Colonic mucosa (tissue), 4 donors: Measurements from ENCODE around the gene AFM. TPM values are rescaled to one million over a fixed set of nuclear protein-coding genes. Genes with fewer than 3 reads are reported as not detected.

Experiments used
- DNase-seq: peaks from one replicate; pipeline ENCODE4 v3.0.0-alpha.2; 2020
- H3K27ac ChIP-seq: fragments of 200-600 bp; one replicate; pipeline ENCODE4 v1.8.0; 2021
- H3K27me3 ChIP-seq: fragments of 200-600 bp; one replicate; pipeline ENCODE4 v1.8.0; 2021
- H3K36me3 ChIP-seq: fragments of 200-600 bp; one replicate; pipeline ENCODE4 v1.8.0; 2021
- H3K4me1 ChIP-seq: fragments of 200-600 bp; one replicate; pipeline ENCODE4 v1.8.0; 2021; ENCODE audit warnings: mild to moderate bottlenecking
- H3K4me3 ChIP-seq: fragments of 200-600 bp; one replicate; pipeline ENCODE4 v1.8.0; 2021
- H3K9ac ChIP-seq, 2 donors: one replicate each; pipeline ENCODE4 v1.7.0; 2013; ENCODE audit warnings: control low read depth in 2 of 2, low read depth in 2 of 2, low read length in 2 of 2
- H3K9me3 ChIP-seq: fragments of 200-600 bp; one replicate; pipeline ENCODE4 v1.8.0; 2021
- intact Hi-C: fragments of 100-400 bp; cut with DNase I; formaldehyde crosslinking; loops from one replicate; pipeline ENCODE4 v1.14.1; 2022
- total RNA-seq, 2 donors: library from RNA; stranded (reverse); fragmentation: NEBNext Ultra II Directional in 1 of 2; extraction: Animal tissue kit (Norgen Biotek cat#: 25700) in 1 of 2; gene quantifications; one replicate each; pipeline ENCODE4 v1.2.1, GENCODE V29; 2021
- TF ChIP-seq, protein P1 (sequence below): fragments of 200-600 bp; IDR thresholded peaks from one replicate; pipeline ENCODE4 v1.8.0; 2022; ENCODE audit warnings: antibody characterized with exemption, mild to moderate bottlenecking
- donor health status: healthy.
- donor health status: DM: no; HTN: no; CAD: no.
- donor health status: DM: no; HTN: no; CAD: no.

Gene AFM
- total RNA-seq, 2 donors from 2014 or later = 0.27 TPM; not detected in 1

- no peak overlapping the region for H3K9ac ChIP-seq
- no peak overlapping the region for H3K27ac ChIP-seq
- no peak for DNase-seq
These were observed 42.1 kb upstream of the AFM start for GRCh38 chr4:73439445-73439844.

DNA sequence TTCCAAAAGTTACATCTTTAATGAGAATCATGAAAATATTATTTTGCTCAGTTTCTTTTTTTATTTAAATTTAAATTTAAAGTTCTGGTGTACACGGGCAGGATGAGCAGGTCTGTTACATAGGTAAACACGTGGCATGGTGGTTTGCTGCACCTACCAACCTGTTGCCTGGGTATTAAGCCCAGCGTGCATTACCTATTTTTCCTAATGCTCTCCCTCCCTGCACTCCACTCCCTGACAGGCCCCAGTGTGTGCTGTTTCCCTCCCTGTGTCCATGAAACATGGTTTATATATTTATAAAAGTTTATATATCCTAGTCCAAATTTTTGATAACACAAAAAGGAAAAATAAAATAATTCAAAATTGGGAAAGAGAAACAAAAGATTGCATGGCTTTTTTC is 41.6 kb upstream of the AFM start:
- intact Hi-C loops = no loop called here
- Histone ChIP-seq H3K4me1 (no peaks in the 10 kb centered on the region), H3K9me3 (no peaks in the 10 kb centered on the region), H3K27ac (no peak overlapping the region), H3K4me3 (no peak overlapping the region), H3K9ac (no peak overlapping the region), H3K36me3 (no peaks in the 10 kb centered on the region), H3K27me3 (no peaks in the 10 kb centered on the region)
- TF ChIP-seq, protein P1, sequence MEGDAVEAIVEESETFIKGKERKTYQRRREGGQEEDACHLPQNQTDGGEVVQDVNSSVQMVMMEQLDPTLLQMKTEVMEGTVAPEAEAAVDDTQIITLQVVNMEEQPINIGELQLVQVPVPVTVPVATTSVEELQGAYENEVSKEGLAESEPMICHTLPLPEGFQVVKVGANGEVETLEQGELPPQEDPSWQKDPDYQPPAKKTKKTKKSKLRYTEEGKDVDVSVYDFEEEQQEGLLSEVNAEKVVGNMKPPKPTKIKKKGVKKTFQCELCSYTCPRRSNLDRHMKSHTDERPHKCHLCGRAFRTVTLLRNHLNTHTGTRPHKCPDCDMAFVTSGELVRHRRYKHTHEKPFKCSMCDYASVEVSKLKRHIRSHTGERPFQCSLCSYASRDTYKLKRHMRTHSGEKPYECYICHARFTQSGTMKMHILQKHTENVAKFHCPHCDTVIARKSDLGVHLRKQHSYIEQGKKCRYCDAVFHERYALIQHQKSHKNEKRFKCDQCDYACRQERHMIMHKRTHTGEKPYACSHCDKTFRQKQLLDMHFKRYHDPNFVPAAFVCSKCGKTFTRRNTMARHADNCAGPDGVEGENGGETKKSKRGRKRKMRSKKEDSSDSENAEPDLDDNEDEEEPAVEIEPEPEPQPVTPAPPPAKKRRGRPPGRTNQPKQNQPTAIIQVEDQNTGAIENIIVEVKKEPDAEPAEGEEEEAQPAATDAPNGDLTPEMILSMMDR = no peak
- no peak for DNase-seq

More at GRCh38 chr4:73439445-73439844, 42.1 kb upstream of the AFM start:
- TF ChIP-seq, protein P1 = no peak
- intact Hi-C loops = no loop called here
- no peaks in the 10 kb centered on the region for H3K9me3 ChIP-seq
- no peaks in the 10 kb centered on the region for H3K36me3 ChIP-seq
- no peaks in the 10 kb centered on the region for H3K4me1 ChIP-seq
- no peaks in the 10 kb centered on the region for H3K27me3 ChIP-seq
- no peak overlapping the region for H3K4me3 ChIP-seq

DNA sequence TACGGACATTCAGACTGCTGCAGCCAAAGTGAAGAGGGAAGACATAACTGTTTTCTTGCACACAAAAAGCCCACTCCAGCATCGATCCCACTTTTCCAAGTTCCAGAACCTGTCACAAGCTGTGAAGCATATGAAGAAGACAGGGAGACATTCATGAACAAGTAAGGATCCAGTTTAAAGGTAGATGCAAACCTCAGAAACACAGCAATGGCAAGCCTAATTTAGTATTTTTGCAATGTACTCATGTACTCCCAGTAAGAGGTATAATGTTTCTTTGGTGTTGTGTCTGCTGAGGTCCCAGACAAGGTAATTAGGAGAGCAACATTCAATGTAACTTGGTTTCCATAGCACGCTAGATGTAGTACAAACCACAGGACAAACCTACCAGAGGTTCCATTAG is 40.9 kb upstream of the AFM start:
- Histone ChIP-seq H3K4me3 (no peak overlapping the region), H3K9ac (no peak overlapping the region), H3K27me3 (no peaks in the 10 kb centered on the region), H3K27ac (no peak overlapping the region), H3K4me1 (no peaks in the 10 kb centered on the region), H3K9me3 (no peaks in the 10 kb centered on the region), H3K36me3 (no peaks in the 10 kb centered on the region)
- no peak for DNase-seq
- intact Hi-C loops = no loop called here
- TF ChIP-seq, protein P1 = no peak

DNA sequence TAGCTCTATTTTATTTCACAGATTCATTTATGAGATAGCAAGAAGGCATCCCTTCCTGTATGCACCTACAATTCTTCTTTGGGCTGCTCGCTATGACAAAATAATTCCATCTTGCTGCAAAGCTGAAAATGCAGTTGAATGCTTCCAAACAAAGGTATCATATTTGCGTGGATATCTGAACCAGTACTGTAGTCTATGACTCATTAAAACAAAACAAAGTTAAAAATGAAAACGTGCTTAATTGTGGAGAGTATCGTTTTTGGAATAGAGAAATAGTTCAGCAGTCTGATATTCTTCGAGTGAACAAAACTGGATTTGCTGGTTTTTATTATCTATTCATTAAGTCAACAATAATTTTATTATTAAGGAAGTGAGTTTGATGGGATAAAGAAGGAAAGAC is 39.3 kb upstream of the AFM start:
- TF ChIP-seq, protein P1 = no peak
- Histone ChIP-seq H3K27ac (no peak overlapping the region), H3K4me1 (no peaks in the 10 kb centered on the region), H3K4me3 (no peak overlapping the region), H3K27me3 (no peaks in the 10 kb centered on the region), H3K36me3 (no peaks in the 10 kb centered on the region), H3K9ac (no peak overlapping the region), H3K9me3 (no peaks in the 10 kb centered on the region)
- intact Hi-C loops = no loop called here
- DNase-seq = no peak

GRCh38 chr4:73443224-73443623 is 38.3 kb upstream of the AFM start:
- intact Hi-C loops = no loop called here
- no peak overlapping the region for H3K4me3 ChIP-seq
- H3K9ac ChIP-seq = no peak overlapping the region
- no peaks in the 10 kb centered on the region for H3K36me3 ChIP-seq
- H3K27ac ChIP-seq = no peak overlapping the region
- H3K27me3 ChIP-seq = no peaks in the 10 kb centered on the region
- H3K9me3 ChIP-seq = no peaks in the 10 kb centered on the region
- no peak for DNase-seq
- no peaks in the 10 kb centered on the region for H3K4me1 ChIP-seq
- TF ChIP-seq, protein P1 = no peak
